ELF-1 (cell line): ENCODE measurements around the gene CDC20B.
"Not testable (repeated sequence)": the region's sequence is repeated elsewhere in the genome, so short reads cannot be mapped to it uniquely, and the experiment has no call there.

Source experiments
- DNase-seq: peaks from one replicate; pipeline ENCODE4 v3.0.0-alpha.2; 2016; ENCODE audit warnings: low read depth, low spot score

The CDC20B gene

DNA sequence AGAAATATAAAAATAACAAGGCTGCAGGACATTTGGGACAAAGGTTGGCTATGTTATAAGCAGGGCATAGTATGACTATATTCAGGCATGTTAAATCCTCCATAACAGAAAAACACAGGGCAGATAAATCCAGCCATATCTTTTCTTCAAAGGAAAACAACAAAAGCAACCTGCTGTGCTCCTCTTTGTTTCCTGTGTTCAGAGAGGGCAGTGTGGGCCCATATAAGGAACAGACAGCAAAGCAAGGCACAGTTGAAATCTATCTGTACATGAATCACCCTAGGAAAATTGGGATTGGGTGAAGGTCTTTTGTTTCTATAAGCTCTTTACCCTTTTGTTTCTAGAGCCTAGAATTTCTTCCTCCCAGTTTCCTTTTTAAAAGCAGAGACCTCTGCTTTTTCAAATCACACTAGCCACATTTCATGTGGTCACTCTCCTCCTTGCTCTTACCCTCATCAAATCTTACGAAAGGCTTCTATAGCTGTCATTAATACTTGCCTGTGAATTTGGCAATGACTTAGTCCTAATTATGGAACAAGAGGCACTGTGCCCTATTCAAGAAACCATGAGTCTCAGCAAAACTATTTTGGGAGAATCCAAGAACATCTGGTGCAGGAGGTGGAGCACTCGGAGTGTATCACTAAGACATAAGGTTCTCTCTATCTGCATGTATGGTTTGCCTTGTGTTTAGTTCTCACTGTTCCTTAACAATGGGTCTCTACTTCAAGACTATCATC, 68.8 kb downstream of the CDC20B start:
- peak; percentile 5 for DNase-seq

DNA sequence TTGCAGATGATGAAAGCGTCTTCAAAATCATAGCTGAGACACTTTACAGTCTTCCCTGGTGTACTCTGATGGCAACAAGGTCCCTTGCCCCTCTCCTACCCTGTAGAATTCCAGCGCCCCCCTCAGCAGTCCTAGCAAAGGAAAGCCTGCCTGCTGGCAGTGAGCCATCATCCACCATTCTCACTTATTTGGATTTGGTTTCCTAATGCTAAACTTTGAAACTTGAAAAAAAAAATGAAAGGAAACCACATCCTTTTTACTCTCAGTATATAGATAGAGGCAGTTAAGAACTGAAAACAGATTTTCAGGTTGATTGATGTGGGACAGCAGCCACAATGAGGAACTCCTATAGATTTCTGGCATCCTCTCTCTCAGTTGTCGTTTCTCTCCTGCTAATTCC, 70.6 kb downstream of the CDC20B start, which contains the start of gene GZMA:
TSS of gene GZMA (plus strand) at position 299 of the 400 bp plus-strand sequence. CDS start at position 336, 37 bp downstream.
- no peak for DNase-seq

DNA sequence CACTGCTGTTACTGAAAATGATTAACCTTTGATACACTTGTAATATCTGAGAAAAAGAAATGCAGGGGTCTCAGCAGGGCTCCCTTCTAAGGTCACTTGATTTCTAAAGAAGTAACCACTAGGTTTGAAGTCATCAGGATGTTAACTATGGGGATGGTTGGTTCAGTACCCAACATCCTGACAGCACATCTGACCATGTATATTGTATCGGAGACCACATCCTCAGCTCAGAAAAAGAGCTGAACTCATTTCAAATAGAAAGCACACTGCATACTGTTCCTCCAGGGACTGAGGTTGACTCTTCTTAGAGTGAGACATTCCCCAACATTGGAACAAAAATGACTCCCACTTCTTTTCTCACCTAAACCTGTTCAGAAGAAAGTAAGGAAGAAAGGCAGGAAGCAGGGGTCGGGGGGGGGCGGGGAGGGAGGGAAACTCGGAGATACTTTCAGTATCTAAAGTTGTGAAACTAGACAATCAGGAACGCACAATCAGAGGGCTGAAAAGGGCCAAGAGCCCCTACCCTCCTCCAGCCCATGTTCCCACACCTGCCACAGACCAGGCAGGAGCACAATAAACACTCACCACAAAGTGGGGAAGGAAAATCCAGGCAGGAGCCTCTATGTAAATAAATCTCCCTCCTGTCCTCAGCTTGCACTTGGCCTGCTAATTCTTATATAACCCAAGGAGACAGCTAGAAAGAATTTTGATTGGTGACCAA, 71.3 kb downstream of the CDC20B start:
- DNase-seq, result no peak

DNA sequence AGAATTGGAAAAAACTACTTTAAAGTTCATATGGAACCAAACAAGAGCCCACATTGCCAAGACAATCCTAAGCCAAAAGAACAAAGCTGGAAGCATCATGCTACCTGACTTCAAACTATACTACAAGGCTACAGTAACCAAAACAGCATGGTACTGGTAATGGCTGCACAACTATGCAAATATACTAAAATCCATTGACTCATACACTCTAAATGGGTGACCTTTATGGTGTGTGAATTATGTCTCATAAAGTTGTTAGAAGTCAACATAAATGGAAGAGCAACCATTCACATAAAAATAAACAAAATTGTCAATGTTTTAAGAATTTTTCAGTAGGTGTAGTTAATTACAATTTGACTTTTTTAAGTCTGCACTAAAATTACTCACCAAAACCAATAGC, 71.8 kb downstream of the CDC20B start:
- DNase-seq, result not testable (repeated sequence)

DNA sequence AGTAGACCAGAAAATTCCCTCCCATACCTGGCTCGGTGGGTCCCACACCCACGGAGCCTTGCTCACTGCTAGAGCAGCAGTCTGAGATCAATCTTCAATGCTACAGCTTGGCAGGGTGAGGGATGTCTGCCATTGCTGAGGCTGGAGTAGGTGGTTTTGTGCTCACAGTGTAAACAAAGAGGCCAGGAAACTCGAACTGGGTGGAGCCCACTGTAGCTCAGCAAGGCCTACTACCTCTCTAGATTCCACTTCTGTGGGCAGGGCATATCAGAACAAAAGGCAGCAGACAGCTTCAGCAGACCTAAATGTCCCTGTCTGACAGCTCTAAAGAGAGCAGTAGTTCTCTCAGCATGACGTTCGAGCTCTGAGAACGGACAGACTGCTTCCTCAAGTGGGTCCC, 76.1 kb downstream of the CDC20B start:
- DNase-seq, result no peak

DNA sequence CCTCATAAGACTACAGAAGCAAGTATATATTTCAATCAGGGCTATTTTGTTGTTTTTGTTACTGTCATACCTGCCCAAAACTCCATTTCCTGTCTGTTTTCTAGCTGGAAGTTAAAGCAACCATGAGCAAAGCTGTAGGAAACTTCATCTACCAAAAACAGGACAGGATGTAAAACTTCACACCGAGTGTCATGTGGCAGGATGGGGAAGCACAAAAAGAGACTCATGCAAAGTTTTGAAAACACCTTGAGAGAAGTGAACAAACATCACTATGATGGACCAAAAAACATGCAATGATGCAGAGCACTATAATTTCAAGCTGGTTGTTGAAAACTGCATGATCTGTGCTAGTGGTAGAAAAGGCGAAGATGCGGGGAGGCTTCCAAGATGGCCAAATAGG, 76.8 kb downstream of the CDC20B start:
- DNase-seq, result no peak

DNA sequence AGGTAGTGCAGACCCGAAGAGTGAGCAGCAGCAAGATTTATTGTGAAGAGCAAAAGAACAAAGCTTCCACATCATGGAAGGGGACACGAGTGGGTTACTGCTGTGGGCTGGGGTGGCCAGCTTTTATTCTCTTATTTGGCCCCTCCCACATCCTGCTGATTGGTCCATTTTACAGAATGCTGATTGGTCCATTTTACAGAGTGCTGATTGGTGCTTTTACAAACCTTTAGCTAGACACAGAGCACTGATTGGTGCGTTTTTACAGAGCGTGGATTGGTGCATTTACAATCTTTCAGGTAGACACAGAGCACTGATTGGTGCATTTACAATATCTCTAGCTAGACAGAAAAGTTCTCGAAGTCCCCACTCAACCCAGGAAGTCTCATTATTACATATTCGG, 82.0 kb downstream of the CDC20B start:
- DNase-seq, result not testable (repeated sequence)

DNA sequence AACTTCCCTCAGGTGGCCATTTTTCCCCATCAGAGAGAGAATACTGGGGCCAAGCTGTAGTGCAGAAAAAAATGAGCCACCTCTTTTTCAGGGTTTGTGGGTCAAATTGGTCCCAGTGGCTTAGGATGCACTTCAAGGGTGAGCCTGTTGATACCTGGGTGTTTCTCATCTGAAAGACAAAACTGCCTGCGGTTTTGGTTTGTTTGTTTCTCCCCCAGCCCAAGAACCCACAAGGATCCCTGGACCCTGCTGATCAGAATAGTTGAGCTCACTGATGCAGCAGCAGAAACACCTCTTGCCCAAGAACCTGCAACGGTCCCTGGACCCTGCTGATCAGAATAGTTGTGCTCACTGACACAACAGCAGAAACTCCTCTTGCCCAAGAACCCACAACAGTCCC, 83.7 kb downstream of the CDC20B start:
- DNase-seq, result not testable (repeated sequence)

DNA sequence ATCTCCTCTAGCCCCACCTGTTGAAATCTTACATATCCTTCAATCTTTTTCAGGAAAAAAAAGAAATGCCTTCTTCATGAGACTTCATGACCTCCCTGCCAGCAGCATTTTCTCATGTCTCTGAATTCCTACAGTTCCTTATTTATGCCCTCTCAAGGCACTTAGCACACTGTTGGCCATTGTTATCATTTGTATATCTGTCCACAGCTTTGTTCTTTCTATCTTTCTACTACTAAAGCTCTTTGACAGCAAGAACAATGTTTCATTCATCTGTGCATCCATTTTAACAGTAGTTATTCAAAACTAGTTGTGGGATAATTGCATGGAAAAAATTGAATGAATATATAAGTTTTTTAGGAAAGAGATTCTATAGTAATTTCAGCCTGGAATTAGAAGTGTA, 91.4 kb downstream of the CDC20B start:
- DNase-seq, result no peak

DNA sequence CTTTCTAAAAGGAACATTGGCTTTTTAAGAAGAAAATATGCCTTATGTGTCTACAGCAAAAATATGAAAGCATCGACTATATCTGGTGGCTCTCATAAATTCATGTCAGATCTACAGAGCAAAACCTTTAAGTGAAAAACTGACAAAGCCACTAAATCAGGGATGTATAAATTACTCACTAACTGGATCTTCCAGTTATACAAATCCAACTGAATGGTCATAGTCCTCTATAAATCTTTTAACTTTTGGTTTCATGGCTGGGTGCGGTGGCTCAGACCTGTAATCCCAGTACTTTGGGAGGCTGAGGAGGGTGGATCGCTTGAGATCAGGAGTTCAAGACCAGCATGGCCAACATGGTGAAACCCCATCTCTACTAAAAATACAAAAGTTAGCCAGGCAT, 99.8 kb downstream of the CDC20B start:
- no peak for DNase-seq

DNA sequence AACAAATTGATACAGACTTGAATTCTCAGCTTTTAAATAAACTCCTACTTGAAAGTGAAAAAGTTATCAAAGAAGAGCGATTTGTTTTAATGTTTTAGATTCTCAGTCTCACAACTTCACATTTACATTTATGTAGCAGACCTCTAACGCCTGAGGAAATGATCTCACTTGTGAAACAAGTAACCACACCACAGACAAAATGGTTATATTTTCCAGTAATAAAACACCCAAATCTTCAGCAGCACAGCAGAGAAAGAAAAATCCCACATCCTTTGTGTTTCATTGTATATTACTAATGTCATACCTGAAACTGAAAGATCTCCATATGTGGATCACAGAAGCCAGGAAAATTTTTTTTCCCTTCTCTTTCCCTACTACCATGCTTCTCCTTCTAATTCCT, 100.3 kb downstream of the CDC20B start:
- no peak for DNase-seq

DNA sequence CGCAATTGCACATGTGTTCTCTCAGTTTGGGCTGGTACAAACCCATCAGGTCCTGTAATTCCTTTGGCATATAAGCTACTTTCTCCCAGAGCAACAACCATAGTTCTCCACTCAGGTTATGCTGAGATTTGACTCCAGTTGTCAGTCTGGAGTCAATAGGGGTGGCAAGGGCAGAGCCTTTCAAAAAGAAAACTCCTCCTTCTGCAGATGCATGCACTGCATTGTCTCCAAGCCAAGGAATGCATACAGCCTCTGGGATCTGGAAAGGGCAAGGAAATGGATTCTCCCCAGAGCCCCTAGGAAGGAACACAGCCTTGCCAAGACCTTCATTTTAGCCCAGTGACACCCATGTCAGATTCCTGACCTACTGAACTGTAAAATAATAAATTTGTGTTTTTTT, 101.6 kb downstream of the CDC20B start:
- peak; percentile 8 for DNase-seq

DNA sequence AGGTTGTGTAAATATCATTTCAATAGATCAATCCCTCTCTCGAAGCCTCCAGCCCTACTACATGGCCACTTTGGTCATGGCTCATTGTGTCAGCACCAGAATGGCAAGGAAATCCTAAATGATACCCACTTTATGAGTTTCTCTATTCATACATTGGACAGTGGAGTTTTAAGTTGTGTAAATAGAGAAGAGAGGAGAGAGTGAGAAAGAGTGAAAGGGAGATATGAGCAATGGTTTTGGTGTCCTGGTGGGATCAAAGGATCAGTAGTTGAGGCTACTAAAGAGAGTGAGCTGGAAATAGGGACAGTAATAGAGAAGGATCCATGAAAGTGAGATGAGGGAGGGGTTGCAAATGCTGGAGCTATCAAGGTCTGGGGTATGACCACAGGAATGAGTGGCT, 102.0 kb downstream of the CDC20B start:
- no peak for DNase-seq

DNA sequence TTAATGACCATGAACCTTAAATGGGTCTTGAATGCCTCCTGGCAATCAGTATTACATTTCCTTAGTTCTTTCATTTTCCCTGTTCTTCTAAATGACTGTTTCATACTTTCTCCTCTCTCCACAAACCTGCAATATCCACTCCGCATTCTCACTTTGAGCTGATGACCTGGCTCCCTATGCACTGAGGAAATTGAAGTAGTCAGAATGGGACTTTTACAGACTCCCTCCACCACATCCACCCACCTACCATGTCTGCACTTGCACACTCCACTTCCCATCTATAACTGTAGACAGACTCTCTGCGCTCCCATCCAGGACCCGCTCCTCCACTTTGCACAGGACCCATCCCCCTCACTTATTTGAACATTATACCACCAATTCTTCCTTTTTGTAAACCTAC, 106.7 kb downstream of the CDC20B start:
- DNase-seq, result no peak

DNA sequence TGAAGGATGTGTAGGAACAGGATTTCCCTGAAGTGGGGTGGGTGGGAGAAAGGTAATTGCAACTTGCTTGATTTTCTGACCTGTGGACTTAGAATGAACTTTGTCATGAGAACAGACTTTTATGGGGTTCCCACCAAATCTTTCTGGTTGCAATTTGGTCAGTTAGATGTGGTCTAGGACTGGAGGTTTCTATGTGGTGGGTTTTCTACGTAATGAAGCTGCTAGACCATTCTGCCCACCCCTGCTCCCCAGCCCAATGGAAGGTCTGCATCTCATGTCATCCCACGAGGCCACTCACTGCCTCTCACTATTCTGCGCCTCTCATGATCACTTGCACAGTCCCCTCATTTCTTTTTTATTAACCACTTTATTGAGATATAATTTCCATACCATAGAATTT, 108.5 kb downstream of the CDC20B start:
- DNase-seq, result no peak

DNA sequence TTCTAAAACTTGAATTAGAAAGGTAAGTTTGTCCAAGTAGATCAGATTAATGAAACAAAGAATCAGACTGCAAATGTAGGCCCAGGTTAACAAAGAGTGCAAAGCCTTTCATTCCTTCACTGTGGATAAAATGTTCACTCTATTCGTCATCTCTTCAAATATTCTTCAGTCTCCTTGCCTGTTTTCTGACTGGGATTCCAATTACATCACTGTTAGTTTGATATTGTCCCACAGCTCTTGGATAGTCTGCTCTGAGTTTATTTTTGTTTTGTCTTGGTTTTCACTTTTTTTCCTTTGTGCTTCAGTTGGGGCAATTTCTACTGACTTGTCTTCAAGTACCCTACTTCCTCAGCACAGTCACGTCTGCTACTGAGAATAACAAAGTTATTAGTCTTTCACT, 109.1 kb downstream of the CDC20B start:
- DNase-seq, result no peak

DNA sequence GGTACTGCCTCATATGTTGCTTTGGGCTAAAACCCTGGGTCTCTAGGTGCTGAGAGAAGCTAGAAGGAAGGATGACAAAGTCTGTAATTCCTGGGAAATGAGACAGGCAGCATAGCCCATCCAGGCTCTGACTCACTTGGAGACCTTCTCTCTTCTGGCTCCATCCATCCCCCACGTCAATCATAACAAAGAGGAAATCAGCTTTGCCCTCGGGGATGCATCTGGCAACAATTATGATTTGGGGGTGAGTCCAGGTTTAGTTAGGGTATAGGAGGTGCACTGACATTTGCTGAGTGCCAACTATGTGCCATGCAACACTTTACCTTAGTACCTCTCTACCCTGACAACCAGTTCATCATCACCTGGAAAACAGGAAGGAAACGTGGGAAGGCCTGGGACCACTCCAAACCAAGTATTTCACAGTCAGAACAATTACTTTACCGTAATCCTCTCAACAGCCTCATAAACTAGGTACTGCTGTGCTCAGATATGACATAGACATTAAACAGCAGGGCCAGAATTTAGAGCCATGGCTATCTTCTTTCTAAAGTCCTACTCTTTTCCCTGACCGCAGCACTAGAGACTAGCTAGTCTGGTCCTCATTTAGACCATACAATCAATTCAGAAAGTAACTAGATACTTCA, 109.6 kb downstream of the CDC20B start:
- no peak for DNase-seq
